Astrocyte of the spinal cord (primary cell): ENCODE results near the gene TTBK1.

Source experiments
- DNase-seq: peaks from one replicate; pipeline ENCODE4 v3.0.0; 2011; ENCODE audit warnings: low read depth, low spot score
- H3K4me3 ChIP-seq: 2 replicates; pipeline ENCODE4 v1.5.1; 2011; ENCODE audit warnings: low read depth, mild to moderate bottlenecking, low read length, moderate library complexity
- CTCF ChIP-seq: IDR thresholded peaks from 2 replicates; pipeline ENCODE4 v1.5.1; 2012; ENCODE audit warnings: low read depth, mild to moderate bottlenecking, low read length, inconsistent platforms
- in situ Hi-C: cut with HindIII; loops from 2 replicates; pipeline ENCODE4 v1.10.0; 2017; ENCODE audit warnings: low sequenced_read_pairs

The TTBK1 gene

GRCh38 chr6:43290905-43291355 is 47.6 kb downstream of the TTBK1 start:
- DNase-seq, result no peak
- in situ Hi-C loops, result no loop called here
- no peak overlapping the region for H3K4me3 ChIP-seq
- no peak for TF ChIP-seq CTCF

GRCh38 chr6:43291708-43292107 is 48.4 kb downstream of the TTBK1 start:
- H3K4me3 ChIP-seq, result no peak overlapping the region
- DNase-seq, result no peak
- TF ChIP-seq CTCF, result no peak
- in situ Hi-C loops, result no loop called here

GRCh38 chr6:43292341-43292740 is 49.1 kb downstream of the TTBK1 start:
- in situ Hi-C loops, result no loop called here
- no peak for TF ChIP-seq CTCF
- no peak overlapping the region for H3K4me3 ChIP-seq
- no peak for DNase-seq

- no peak for TF ChIP-seq CTCF
- H3K4me3 ChIP-seq, result no peak overlapping the region
- DNase-seq, result no peak
- in situ Hi-C loops, result no loop called here
These were observed 49.6 kb downstream of the TTBK1 start for GRCh38 chr6:43292763-43293318.

- no peak for DNase-seq
- in situ Hi-C loops, result no loop called here
- TF ChIP-seq CTCF, result no peak
- H3K4me3 ChIP-seq, result no peak overlapping the region
These were observed 50.4 kb downstream of the TTBK1 start for GRCh38 chr6:43293698-43294097.

GRCh38 chr6:43294536-43294935 is 51.3 kb downstream of the TTBK1 start:
- in situ Hi-C loops, result no loop called here
- no peak for DNase-seq
- no peak for TF ChIP-seq CTCF
- no peak overlapping the region for H3K4me3 ChIP-seq

- no peak for DNase-seq
- TF ChIP-seq CTCF, result no peak
- in situ Hi-C loops, result no loop called here
- H3K4me3 ChIP-seq, result no peak overlapping the region
These were observed 52.2 kb downstream of the TTBK1 start for GRCh38 chr6:43295456-43295855.
